ENCODE measurements around the gene VASP. TPM values are rescaled to one million over a fixed set of nuclear protein-coding genes. Genes with fewer than 3 reads are reported as not detected.
A peak's percentile ranks its signal among the peaks of the same experiment; 100 is the strongest.

Gene VASP
- total RNA-seq, 4 donors from 2014 or later, result 172 to 321 (median 210) TPM

DNA sequence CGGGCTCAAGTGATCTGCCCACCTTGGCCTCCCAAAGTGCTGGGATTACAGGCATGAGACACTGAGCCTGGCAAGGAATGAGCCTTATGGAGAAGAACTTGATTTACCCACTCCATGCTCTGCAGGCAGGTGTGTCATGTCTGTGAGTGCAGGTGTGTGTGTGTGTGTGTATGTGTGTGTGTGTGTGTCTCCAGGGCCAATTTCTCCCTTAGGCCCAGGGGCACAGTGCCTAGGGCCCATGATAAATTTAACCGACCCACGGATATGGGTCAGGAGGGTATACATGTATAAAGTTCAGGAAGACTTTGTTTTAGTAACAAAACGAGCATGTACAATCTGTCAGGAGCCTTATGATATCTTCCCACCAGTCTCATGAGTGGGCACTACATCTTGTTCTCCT, 44.0 kb upstream of the VASP start:
- Histone ChIP-seq H3K4me1 (peaks cover 11 to 15% (median 14%) of the 10 kb centered on the region in 4 donors), H3K36me3 (no peaks in the 10 kb centered on the region), H3K9me3 (no peaks in the 10 kb centered on the region), H3K4me3 (no peak overlapping the region), H3K27ac (replicated peaks in 1 of 4) (no peak overlapping the region), H3K27me3 (peaks cover 0 to 5% (median 0%) of the 10 kb centered on the region in 4 donors)
- intact Hi-C loops (cut with DNase I), result no loop called here
- 72% methylated on average over 4 of the region's 4 CpGs for WGBS
- DNase-seq (ENCODE audit: extremely low spot score), result no peak
- no peak for TF ChIP-seq POLR2A (IDR thresholded peaks at IDR 0.05; ENCODE audit: low read depth)
- TF ChIP-seq EP300 (IDR thresholded peaks at IDR 0.05), result no peak

GRCh38 chr19:45464274-45464673, 43.0 kb upstream of the VASP start:
- Histone ChIP-seq H3K4me1 (peaks cover 17 to 22% (median 21%) of the 10 kb centered on the region in 4 donors), H3K27me3 (peaks cover 0 to 5% (median 0%) of the 10 kb centered on the region in 4 donors), H3K36me3 (no peaks in the 10 kb centered on the region), H3K9me3 (no peaks in the 10 kb centered on the region), H3K4me3 (no peak overlapping the region), H3K27ac (replicated peaks in 1 of 4) (no peak overlapping the region)
- WGBS, result 94% methylated on average over 2 of the region's 2 CpGs
- intact Hi-C loops (cut with DNase I), result no loop called here
- TF ChIP-seq EP300 (IDR thresholded peaks at IDR 0.05) (no peak), POLR2AphosphoS5 (IDR thresholded peaks at IDR 0.05) (no peak), POLR2A (IDR thresholded peaks at IDR 0.05; ENCODE audit: low read depth) (no peak)
- TF ChIP-seq, protein P1, sequence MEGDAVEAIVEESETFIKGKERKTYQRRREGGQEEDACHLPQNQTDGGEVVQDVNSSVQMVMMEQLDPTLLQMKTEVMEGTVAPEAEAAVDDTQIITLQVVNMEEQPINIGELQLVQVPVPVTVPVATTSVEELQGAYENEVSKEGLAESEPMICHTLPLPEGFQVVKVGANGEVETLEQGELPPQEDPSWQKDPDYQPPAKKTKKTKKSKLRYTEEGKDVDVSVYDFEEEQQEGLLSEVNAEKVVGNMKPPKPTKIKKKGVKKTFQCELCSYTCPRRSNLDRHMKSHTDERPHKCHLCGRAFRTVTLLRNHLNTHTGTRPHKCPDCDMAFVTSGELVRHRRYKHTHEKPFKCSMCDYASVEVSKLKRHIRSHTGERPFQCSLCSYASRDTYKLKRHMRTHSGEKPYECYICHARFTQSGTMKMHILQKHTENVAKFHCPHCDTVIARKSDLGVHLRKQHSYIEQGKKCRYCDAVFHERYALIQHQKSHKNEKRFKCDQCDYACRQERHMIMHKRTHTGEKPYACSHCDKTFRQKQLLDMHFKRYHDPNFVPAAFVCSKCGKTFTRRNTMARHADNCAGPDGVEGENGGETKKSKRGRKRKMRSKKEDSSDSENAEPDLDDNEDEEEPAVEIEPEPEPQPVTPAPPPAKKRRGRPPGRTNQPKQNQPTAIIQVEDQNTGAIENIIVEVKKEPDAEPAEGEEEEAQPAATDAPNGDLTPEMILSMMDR (IDR thresholded peaks at IDR 0.05), result no peak
- no peak for DNase-seq (ENCODE audit: extremely low spot score)

- H3K27me3 ChIP-seq, result peaks cover 0 to 5% (median 0%) of the 10 kb centered on the region in 4 donors
- no peak overlapping the region for H3K27ac ChIP-seq (replicated peaks in 1 of 4)
- H3K4me3 ChIP-seq, result no peak overlapping the region
- intact Hi-C loops (cut with DNase I), result no loop called here
- DNase-seq (ENCODE audit: extremely low spot score), result no peak
- H3K9me3 ChIP-seq, result no peaks in the 10 kb centered on the region
- WGBS, result 50% methylated on average over 5 of the region's 8 CpGs
- H3K4me1 ChIP-seq, result peaks cover 19 to 24% (median 24%) of the 10 kb centered on the region in 4 donors
- TF ChIP-seq, protein P1 (IDR thresholded peaks at IDR 0.05), result no peak
- TF ChIP-seq EP300 (IDR thresholded peaks at IDR 0.05) (no peak), POLR2A (IDR thresholded peaks at IDR 0.05; ENCODE audit: low read depth) (no peak), POLR2AphosphoS5 (IDR thresholded peaks at IDR 0.05) (no peak)
- no peaks in the 10 kb centered on the region for H3K36me3 ChIP-seq
Observed at GRCh38 chr19:45464852-45465441, 42.3 kb upstream of the VASP start.

- Histone ChIP-seq H3K27me3 (peaks cover 0 to 5% (median 0%) of the 10 kb centered on the region in 4 donors), H3K27ac (replicated peaks in 1 of 4) (peak overlapping the region; percentile 90 to 97 (median 94)), H3K9me3 (no peaks in the 10 kb centered on the region), H3K4me3 (peak overlapping the region; percentile 62 to 75 (median 70)), H3K4me1 (peaks cover 29 to 37% (median 34%) of the 10 kb centered on the region in 4 donors), H3K36me3 (no peaks in the 10 kb centered on the region)
- DNase-seq (ENCODE audit: extremely low spot score), result no peak
- intact Hi-C loops (cut with DNase I), result no loop called here
- 2% methylated on average over 11 of the region's 11 CpGs for WGBS
- TF ChIP-seq EP300 (IDR thresholded peaks at IDR 0.05) (no peak), POLR2AphosphoS5 (IDR thresholded peaks at IDR 0.05) (no peak), POLR2A (IDR thresholded peaks at IDR 0.05; ENCODE audit: low read depth) (no peak)
- TF ChIP-seq, protein P1 (IDR thresholded peaks at IDR 0.05), result no peak
Observed at GRCh38 chr19:45467115-45467455, 40.2 kb upstream of the VASP start.

- H3K27ac ChIP-seq (replicated peaks in 1 of 4), result peak within 1 kb of the TSS; percentile 90 to 97 (median 94)
- intact Hi-C loops (cut with DNase I), result no loop called here
Observed at GRCh38 chr19:45467456-45468158, 39.7 kb upstream of the VASP start, which contains the start of gene FOSB. Gene FOSB (plus strand): TSS chr19:45467996. CDS start chr19:45468587, 591 bp downstream.

More at GRCh38 chr19:45467456-45468158, 39.7 kb upstream of the VASP start, which contains the start of gene FOSB:
- 0% methylated on average over 21 of the region's 56 CpGs for WGBS
- Histone ChIP-seq H3K36me3 (no peaks in the 10 kb centered on the region), H3K9me3 (no peaks in the 10 kb centered on the region), H3K4me1 (peaks cover 30 to 37% (median 34%) of the 10 kb centered on the region in 4 donors), H3K4me3 (peak within 1 kb of the TSS; percentile 62 to 75 (median 70)), H3K27me3 (peaks cover 0 to 5% (median 0%) of the 10 kb centered on the region in 4 donors)
- DNase-seq (ENCODE audit: extremely low spot score), result peak; percentile 99
- TF ChIP-seq POLR2A (IDR thresholded peaks at IDR 0.05; ENCODE audit: low read depth), result peak; percentile 80
- TF ChIP-seq, protein P1 (IDR thresholded peaks at IDR 0.05), result no peak
- TF ChIP-seq EP300 (IDR thresholded peaks at IDR 0.05), result peak; percentile 28
- TF ChIP-seq POLR2AphosphoS5 (IDR thresholded peaks at IDR 0.05), result peak; percentile 87 to 99
